Neuronal stem cell (in vitro differentiated cells): ENCODE data around the gene TMIE. TPM values are rescaled to one million over a fixed set of nuclear protein-coding genes. Genes with fewer than 3 reads are reported as not detected.

Source experiments
- DNase-seq: peaks from one replicate; pipeline ENCODE4 v3.0.0-alpha.2; 2013; ENCODE audit warnings: low spot score
- H2AFZ ChIP-seq: one replicate; pipeline ENCODE4 v1.6.1; 2013; ENCODE audit warnings: mild to moderate bottlenecking, low read length, inconsistent platforms
- H2AK5ac ChIP-seq: 2 replicates; pipeline ENCODE4 v1.6.1; 2013; ENCODE audit warnings: low read depth, mild to moderate bottlenecking, inconsistent platforms, low read length, moderate library complexity, mixed read lengths
- H2BK120ac ChIP-seq: 2 replicates; pipeline ENCODE4 v1.6.1; 2013; ENCODE audit warnings: low read depth, mild to moderate bottlenecking, inconsistent platforms, low read length, moderate library complexity, mixed read lengths
- H2BK12ac ChIP-seq: one replicate; pipeline ENCODE4 v1.6.1; 2013; ENCODE audit warnings: low read length, inconsistent platforms
- H2BK15ac ChIP-seq: 2 replicates; pipeline ENCODE4 v1.6.1; 2013; ENCODE audit warnings: mild to moderate bottlenecking, low read length, inconsistent platforms, mixed read lengths
- H2BK5ac ChIP-seq: one replicate; pipeline ENCODE4 v1.6.1; 2013; ENCODE audit warnings: inconsistent platforms, mild to moderate bottlenecking, low read length, moderate library complexity
- H3K14ac ChIP-seq: one replicate; pipeline ENCODE4 v1.6.1; 2013; ENCODE audit warnings: low read length, inconsistent platforms
- H3K18ac ChIP-seq: 2 replicates; pipeline ENCODE4 v1.6.1; 2013; ENCODE audit warnings: low read length, inconsistent platforms
- H3K23ac ChIP-seq: 2 replicates; pipeline ENCODE4 v1.6.1; 2013; ENCODE audit warnings: low read depth, mild to moderate bottlenecking, mixed read lengths, low read length, inconsistent platforms; ENCODE audit not compliant: poor library complexity
- H3K27ac ChIP-seq: replicated peaks from 3 replicates; pipeline ENCODE4 v1.5.1; 2013; ENCODE audit warnings: low read length, inconsistent platforms
- H3K27me3 ChIP-seq, 3 experiments: 2 replicates each; pipeline ENCODE4 v1.6.1; 2013; ENCODE audit warnings: low read length in 3 of 3, mild to moderate bottlenecking in 2 of 3, inconsistent platforms in 1 of 3, low read depth in 1 of 3, mixed read lengths in 1 of 3, moderate library complexity in 1 of 3; ENCODE audit not compliant: control insufficient read depth in 3 of 3, insufficient read depth in 3 of 3
- H3K36me3 ChIP-seq, 2 donors: replicated peaks in 1 of 2; 2 replicates each; pipeline ENCODE4 v1.6.1; 2013; ENCODE audit warnings: low read length in 2 of 2; ENCODE audit not compliant: control insufficient read depth in 2 of 2, insufficient read depth in 2 of 2
- H3K4ac ChIP-seq: 2 replicates; pipeline ENCODE4 v1.6.1; 2013; ENCODE audit warnings: inconsistent platforms, mild to moderate bottlenecking, low read length, moderate library complexity
- H3K4me1 ChIP-seq, 2 donors: 1 replicate in 1 of 2; 2 replicates in 1 of 2; pipeline ENCODE4 v1.6.1; 2013; ENCODE audit warnings: low read length in 2 of 2, low read depth in 1 of 2; ENCODE audit not compliant: control insufficient read depth in 2 of 2, insufficient read depth in 1 of 2
- H3K4me2 ChIP-seq: one replicate; pipeline ENCODE4 v1.6.1; 2013; ENCODE audit warnings: mild to moderate bottlenecking, low read length, inconsistent platforms; ENCODE audit not compliant: insufficient read depth, poor library complexity, severe bottlenecking
- H3K4me3 ChIP-seq, 2 donors: 2 replicates each; pipeline ENCODE4 v1.5.1; 2013; ENCODE audit warnings: low read length in 2 of 2, mild to moderate bottlenecking in 2 of 2, inconsistent platforms in 1 of 2, moderate library complexity in 1 of 2
- H3K79me1 ChIP-seq: one replicate; pipeline ENCODE4 v1.6.1; 2013; ENCODE audit warnings: low read depth, mild to moderate bottlenecking, inconsistent platforms, low read length, moderate library complexity
- H3K9ac ChIP-seq: one replicate; pipeline ENCODE4 v1.6.1; 2013; ENCODE audit warnings: mild to moderate bottlenecking, low read depth, low read length, inconsistent platforms; ENCODE audit not compliant: poor library complexity
- H3K9me3 ChIP-seq, 2 donors: replicated peaks in 1 of 2; 2 replicates each; pipeline versions ENCODE3 to v1.6.1; 2013; ENCODE audit warnings: low read length in 2 of 2, mild to moderate bottlenecking in 2 of 2, inconsistent platforms in 1 of 2, low read depth in 1 of 2, mixed read lengths in 1 of 2, moderate library complexity in 1 of 2; ENCODE audit not compliant: control insufficient read depth in 2 of 2, insufficient read depth in 1 of 2
- H4K8ac ChIP-seq: one replicate; pipeline ENCODE4 v1.6.1; 2013; ENCODE audit warnings: low read depth, mild to moderate bottlenecking, inconsistent platforms, low read length, moderate library complexity
- H4K91ac ChIP-seq: one replicate; pipeline ENCODE4 v1.6.1; 2013; ENCODE audit warnings: low read length, low read depth, mild to moderate bottlenecking, inconsistent platforms; ENCODE audit not compliant: poor library complexity
- WGBS, 2 donors: extraction: QIAGEN DNeasy Blood & Tissue Kit; methylation state at CpG; one replicate each; pipeline ENCODE4 v1.1.7; 2013; ENCODE audit warnings: missing lambda C conversion rate in 2 of 2, mixed read lengths in 1 of 2; ENCODE audit not compliant: insufficient read length in 2 of 2, insufficient replicate concordance in 1 of 2; ENCODE audit errors: extremely low coverage in 2 of 2; 5-methylcytosine and 5-hydroxymethylcytosine counted together
- small RNA-seq: library from polyadenylated mRNA; stranded (forward); fragments of <200 nt; extraction: miRNeasy Mini kit (QIAGEN cat#:217004); gene quantifications from one replicate; pipeline ENCODE3, GENCODE V24; 2013; ENCODE audit not compliant: insufficient read depth

The TMIE gene

DNA sequence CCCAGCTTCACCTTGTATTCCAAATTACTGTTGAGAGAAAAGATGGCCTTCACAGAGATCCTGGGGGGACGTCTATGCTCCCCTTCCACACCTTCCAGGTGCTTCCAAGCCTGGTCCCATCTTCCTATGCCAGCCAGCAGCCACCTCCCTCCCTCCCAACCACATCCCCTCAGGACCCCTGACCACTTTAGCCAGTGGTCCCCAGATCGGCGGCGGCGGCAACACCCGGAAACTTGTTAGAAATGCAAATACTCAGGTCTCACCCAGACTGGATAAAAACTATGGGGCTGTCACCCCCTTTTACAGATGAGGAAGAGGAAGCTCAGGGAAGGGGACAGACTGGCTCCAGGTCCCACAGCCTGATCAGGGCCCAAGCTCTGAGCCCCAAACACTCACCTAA, 54.5 kb downstream of the TMIE start:
- no peak overlapping the region for H3K4me3 ChIP-seq
- H3K18ac ChIP-seq: no peak overlapping the region
- H3K23ac ChIP-seq: no peak overlapping the region
- no peak overlapping the region for H2AFZ ChIP-seq
- H3K9ac ChIP-seq: no peak overlapping the region
- no peaks in the 10 kb centered on the region for H3K79me1 ChIP-seq
- no peak overlapping the region for H4K8ac ChIP-seq
- H3K9me3 ChIP-seq: no peaks in the 10 kb centered on the region
- no peak overlapping the region for H3K4ac ChIP-seq
- no peak for DNase-seq
- H2BK120ac ChIP-seq: no peak overlapping the region
- peaks cover 0 to 2% (median 0%) of the 10 kb centered on the region in 3 experiments for H3K27me3 ChIP-seq
- no peaks in the 10 kb centered on the region for H3K36me3 ChIP-seq
- H2BK15ac ChIP-seq: no peak overlapping the region
- H3K4me2 ChIP-seq: no peak overlapping the region
- peaks cover 0 to 2% of the 10 kb centered on the region in 2 donors for H3K4me1 ChIP-seq
- no CpG with 5 or more reads among the region's 6 CpGs for WGBS, 2 donors
- no peak overlapping the region for H4K91ac ChIP-seq
- no peak overlapping the region for H2BK5ac ChIP-seq
- no peak overlapping the region for H2BK12ac ChIP-seq
- H3K14ac ChIP-seq: no peak overlapping the region
- H2AK5ac ChIP-seq: no peak overlapping the region
- H3K27ac ChIP-seq: no peak overlapping the region

DNA sequence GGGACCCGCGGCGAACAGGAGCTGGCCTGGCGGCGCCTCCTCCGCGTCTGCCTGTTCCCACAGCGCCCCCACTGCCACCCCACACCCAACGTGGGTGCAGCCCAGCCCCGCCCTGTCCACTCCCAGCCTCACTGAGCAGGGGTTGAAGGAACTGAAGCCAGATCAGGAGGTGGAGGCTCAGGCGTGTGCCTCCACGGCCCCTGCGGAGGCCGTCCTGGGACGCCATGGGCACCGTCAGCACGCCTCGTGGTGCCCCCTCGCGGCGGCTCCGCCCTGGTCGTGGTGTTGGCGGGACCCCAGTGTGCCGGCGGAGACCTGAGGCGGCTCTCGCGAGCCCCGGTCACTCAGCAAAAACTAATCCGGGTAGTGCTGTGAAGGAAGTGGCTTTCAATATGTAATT, 55.5 kb downstream of the TMIE start:
- H4K91ac ChIP-seq: no peak overlapping the region
- no peak overlapping the region for H3K23ac ChIP-seq
- DNase-seq: no peak
- no peak overlapping the region for H2BK120ac ChIP-seq
- H3K14ac ChIP-seq: peak overlapping the region; percentile 98
- H2AK5ac ChIP-seq: peak overlapping the region; percentile 32
- H3K79me1 ChIP-seq: no peaks in the 10 kb centered on the region
- H3K18ac ChIP-seq: no peak overlapping the region
- peaks cover 0 to 2% of the 10 kb centered on the region in 2 donors for H3K4me1 ChIP-seq
- no peak overlapping the region for H3K4me3 ChIP-seq
- H3K9ac ChIP-seq: peak overlapping the region; percentile 77
- H4K8ac ChIP-seq: no peak overlapping the region
- no peak overlapping the region for H3K27ac ChIP-seq
- no peak overlapping the region for H2BK5ac ChIP-seq
- H2BK15ac ChIP-seq: no peak overlapping the region
- no peak overlapping the region for H3K4me2 ChIP-seq
- H2AFZ ChIP-seq: no peak overlapping the region
- H3K9me3 ChIP-seq: no peaks in the 10 kb centered on the region
- no CpG with 5 or more reads among the region's 31 CpGs for WGBS, 2 donors
- no peak overlapping the region for H2BK12ac ChIP-seq
- H3K36me3 ChIP-seq: no peaks in the 10 kb centered on the region
- peaks cover 0 to 2% (median 0%) of the 10 kb centered on the region in 3 experiments for H3K27me3 ChIP-seq
- no peak overlapping the region for H3K4ac ChIP-seq

DNA sequence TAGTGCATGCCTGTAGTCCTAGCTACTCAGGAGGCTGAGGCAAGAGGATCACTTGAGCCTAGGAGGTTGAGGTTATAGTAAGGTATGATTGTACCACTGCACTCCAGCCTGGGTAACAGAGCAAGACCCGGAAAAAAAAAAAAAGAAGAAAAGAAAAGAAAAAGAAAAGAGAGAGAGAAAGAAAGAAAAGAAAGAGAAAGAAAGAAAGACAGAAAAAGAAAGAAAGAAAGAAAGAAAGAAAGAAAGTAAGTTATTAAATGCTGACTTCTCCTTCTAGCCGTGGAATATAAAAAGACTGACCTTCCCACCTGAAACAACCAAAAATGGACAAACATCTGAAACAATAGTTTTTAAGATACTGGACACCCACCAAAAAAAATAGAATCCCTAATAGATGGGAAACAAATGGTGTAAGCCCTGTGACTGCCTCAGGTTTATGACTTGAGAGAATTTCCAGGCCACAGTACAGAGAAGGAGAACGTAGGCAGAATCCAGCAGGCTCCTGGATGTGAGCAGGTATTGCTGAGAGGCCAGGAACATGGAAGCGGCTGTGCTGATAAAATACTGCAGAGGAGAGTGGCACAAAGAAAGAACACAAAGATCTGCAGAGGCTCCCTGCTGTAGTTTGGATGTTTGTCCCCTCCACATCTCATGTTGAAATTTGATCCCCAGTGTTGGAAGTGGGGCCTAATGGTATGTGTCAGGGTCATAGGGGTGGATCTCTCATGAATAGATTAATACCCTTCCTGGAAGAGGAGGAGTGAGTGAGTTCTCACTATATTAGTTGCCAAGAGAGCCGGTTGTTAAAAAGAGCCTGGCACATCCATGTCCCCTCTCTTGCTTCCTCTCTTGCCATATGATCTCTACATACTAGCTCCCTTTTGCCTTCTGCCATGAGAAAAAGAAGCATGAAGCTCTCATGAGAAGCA, 58.3 kb downstream of the TMIE start:
- H3K27ac ChIP-seq: peak overlapping the region; percentile 55
- no peak overlapping the region for H3K4me2 ChIP-seq
- H2AK5ac ChIP-seq: no peak overlapping the region
- H3K36me3 ChIP-seq: no peaks in the 10 kb centered on the region
- no peak overlapping the region for H2BK15ac ChIP-seq
- peaks cover 0 to under 1% of the 10 kb centered on the region in 2 donors for H3K9me3 ChIP-seq
- no peaks in the 10 kb centered on the region for H3K79me1 ChIP-seq
- no CpG with 5 or more reads among the region's 5 CpGs for WGBS, 2 donors
- no peak overlapping the region for H4K8ac ChIP-seq
- H4K91ac ChIP-seq: no peak overlapping the region
- H3K14ac ChIP-seq: no peak overlapping the region
- H2BK5ac ChIP-seq: no peak overlapping the region
- H3K4me3 ChIP-seq: no peak overlapping the region
- no peak overlapping the region for H2BK12ac ChIP-seq
- H3K9ac ChIP-seq: no peak overlapping the region
- H3K18ac ChIP-seq: no peak overlapping the region
- H3K23ac ChIP-seq: no peak overlapping the region
- peaks cover 0 to 2% of the 10 kb centered on the region in 2 donors for H3K4me1 ChIP-seq
- no peaks in the 10 kb centered on the region for H3K27me3 ChIP-seq
- no peak overlapping the region for H2BK120ac ChIP-seq
- H2AFZ ChIP-seq: peak overlapping the region; percentile 19
- no peak overlapping the region for H3K4ac ChIP-seq
- DNase-seq: no peak

Small RNAs within 50 kb of the gene (small RNA-seq; reads per million reads assigned to genes)
- not detected for gene PRSS45
